Activated CD4-positive, alpha-beta T cell treated with anti-CD3 and anti-CD28 coated beads, Interleukin-10, Interleukin-2, amounts not matched to agents 100 ng/mL and 50 ng/mL, durations not matched to agents 16 hours and 8 hours (primary cell): ENCODE measurements around the gene TRPC4.

ENCODE experiments used
- DNase-seq: peaks from one replicate; pipeline ENCODE4 v3.0.0-alpha.2; 2020

The TRPC4 gene

DNA sequence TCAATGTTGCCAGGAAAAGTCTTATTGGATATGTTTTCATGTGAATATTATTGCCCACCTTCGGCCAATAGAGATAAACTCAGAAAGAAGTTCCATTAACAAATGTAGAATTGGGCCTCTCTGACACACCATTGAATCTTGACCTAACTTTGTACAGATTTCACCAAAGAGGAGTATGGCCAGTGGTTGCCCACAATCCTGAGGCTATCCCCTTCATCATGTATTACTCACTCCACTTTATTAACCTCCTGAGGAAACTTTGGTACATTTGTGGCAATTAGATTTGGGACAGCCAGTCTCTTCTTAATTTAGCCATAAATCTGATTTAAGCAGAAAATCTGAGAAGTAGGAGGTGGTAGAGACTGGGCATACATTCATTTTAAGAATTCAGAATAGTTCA is 217.7 kb downstream of the TRPC4 start:
- no peak for DNase-seq

DNA sequence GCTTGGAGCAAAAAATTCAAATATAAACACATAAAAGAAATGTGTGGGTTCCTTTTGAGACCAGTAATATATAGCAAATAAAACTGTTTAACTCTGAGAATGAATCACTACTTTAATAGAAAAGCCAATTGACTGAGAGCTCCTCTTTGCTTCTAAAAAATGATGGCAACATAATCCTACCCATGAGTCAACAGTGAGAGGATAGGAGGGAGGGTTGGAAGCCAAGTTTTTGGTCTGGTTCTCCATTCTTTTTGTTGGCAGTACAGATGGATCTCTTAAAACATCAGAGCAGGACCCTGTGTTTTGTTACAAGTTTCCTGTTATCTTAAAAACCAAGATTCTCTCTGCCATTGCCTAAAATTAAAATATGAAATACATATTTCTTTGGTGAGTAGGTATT is 221.0 kb downstream of the TRPC4 start:
- no peak for DNase-seq

DNA sequence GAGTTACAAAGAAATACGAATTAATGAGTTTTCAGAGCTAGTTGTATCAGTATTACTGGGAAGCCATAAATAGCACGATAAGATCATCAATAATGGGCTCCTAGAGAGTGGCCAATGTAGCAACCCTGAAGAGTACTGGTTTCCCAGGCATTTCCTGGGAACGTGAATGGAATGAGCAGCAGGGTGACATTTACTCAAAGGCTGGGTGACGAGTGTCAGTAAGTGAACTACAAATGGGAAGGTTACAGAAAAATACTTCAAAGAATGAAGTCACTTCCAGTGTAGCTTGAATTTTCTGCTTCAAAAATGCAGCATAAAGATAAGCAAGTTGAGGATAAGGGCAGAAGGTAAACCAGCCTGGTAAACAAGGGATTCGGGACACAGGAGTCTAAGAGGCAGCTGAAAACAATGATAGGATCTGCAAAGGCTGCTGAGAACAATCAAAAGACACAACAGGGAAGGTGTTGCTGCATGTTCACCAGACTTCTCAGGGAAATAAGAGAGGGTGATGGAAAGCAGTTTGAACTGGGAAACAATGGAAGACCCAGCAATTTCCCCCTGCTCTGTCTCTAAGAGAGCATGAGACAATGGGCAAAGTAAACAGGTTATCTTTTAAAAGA is 222.4 kb downstream of the TRPC4 start:
- no peak for DNase-seq

DNA sequence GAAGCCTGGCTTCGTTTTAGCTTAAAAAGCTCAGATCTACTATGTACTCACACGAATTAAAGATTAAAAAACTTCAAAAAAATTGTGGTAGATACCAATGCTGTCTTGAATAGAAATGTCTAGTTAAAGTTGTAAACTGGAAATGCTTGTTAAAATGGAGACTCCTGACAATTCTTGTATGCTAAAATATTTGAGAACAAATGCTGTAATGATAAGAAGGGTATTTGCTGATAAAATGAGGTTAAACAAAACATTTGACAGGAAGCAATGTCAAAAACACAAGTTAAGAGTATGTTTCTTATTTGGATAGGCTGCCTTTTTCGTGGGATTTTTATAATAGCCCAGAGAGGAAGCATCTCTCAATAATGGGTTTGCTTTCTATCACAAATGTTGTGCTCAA is 223.0 kb downstream of the TRPC4 start:
- DNase-seq: no peak

DNA sequence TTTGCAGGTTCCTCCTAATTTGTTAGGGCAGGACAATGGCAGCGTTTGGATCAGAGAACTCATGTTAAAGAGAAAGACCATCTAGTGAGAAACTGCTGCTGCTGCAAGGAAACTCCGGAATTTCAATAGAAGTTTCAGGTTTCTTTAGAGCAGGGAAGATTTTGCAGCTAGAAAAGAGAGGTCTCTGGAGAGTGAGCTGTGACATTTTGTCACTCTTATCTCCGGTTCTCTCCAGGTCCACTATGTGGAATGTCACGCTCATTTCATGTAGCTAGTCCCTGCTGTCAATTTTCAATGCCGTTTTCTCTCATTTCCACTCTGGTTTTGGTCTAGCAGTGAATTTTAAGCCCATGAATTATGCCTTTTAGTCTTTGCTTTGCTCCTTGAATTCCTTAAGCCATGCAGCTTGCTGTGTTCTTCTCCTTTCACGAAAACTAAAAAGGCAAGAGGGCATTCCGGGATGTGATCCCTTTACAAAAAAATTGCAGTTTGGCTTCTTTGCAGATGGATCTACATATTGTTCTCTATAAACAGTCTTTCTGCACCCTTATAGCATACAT is 224.3 kb downstream of the TRPC4 start:
- no peak for DNase-seq

DNA sequence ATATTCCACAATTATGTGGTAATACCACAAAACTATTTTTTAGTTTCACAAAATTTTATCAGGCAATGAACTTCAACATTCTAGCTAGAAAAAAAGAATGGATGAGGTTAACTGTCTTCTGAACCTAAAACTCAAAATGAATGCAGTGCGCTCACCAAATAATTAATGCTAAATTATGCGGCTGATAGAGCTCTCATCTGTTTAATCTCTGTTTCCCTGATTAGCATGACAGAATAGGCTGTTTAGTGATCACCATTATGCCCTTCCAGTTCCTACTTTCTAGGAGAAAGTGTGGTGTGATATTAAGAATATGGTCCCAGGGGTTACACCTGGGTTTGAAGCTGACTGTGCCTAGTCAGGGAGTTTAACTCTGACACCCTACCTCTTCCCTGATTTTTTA is 228.2 kb downstream of the TRPC4 start:
- DNase-seq: no peak

DNA sequence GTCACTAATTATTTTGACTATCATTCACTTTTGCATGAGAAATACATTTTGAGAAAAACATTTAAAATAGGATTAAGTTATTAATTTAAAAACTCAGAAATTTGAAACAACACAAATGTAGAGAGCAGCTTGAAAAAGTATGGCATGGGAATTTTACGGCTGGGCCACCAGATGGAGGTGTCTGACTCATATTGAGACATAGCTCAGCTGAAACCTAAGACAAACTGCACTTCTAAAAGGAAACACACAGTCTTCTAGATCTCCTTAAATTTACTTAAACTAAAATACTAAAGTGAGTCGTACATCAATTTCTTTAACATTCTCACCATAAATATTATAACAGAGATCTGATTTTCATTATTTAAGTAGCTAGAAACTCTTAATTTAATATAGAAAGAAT is 229.1 kb downstream of the TRPC4 start:
- DNase-seq: no peak

DNA sequence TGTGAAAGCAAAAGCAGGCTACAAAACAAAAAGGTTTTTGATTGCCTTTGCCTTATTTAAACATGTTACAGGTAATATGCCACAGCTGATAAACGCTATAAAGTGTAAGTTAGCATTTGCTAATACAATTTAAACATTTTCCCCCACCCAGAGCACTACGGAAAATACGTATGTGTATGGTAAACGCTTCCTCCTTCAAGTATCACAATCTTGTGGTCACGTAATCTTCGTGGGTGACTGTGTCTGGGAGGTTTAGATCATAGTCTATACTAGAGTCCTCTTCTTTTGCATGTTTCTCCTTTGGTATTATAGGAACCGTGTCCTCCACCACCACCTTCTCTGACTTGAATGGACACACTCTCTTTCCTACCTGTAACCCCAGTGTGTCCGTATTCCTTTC is 232.9 kb downstream of the TRPC4 start:
- DNase-seq: no peak

DNA sequence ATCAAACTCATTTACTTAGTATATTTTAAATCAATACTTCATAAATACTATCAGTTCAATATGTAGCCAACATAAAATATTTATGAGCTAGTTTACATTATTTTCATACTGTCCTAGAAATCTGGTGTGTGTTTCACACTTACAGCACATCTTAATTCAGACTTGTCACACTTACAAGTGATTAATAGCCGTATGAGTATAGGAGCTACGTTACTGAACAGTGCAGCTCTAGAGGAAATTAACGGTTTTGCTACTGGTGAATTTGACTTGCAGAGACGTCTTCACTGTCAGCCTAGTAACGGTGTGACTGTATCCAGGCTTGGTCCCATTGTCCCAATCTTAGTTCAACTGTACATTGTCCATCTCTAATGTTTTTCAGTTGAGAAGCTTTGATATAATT is 237.3 kb downstream of the TRPC4 start:
- DNase-seq: no peak

DNA sequence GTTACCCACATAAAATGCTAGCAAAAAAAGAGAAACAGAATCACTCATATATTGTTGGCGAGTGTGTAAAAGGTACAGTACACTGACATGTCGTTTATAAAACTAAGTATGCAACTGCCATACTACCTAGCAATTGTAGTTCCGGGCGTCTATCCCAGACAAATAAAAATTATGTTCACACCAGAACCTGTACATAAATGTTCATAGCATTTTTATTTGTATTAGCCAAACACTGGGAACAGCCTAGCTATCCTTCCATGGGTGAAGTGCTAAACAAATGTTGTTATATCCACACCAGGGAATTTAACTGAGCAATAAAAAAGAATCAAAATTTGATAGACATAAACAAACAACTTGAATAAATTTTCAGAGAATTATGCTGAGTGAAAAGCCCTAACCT is 242.1 kb downstream of the TRPC4 start:
- DNase-seq: no peak

DNA sequence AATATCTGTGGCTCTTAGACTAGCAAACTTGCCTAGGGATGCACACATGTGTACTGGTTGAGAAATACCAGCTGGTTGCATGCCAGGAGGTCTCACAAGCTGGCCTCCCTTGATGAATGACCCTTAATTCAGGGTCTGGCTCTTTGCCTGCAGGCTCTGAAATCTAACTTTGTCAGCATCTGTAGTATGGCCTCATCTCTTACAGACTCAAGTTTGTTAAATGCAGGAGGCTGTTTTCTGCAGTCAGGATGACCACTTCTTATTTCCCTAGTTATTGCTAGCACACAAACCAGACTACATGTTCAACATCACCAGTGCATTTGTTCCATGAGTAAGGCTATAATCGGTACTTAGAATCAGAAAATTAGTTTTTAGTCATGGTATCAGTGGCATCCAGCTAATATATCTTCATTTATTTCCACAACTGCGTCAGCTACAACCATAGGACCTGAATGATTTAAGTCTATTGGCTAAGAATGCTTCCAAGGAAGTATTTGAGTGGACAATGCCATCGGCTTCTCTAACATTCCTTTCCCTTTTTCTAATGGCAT is 247.7 kb downstream of the TRPC4 start:
- no peak for DNase-seq

DNA sequence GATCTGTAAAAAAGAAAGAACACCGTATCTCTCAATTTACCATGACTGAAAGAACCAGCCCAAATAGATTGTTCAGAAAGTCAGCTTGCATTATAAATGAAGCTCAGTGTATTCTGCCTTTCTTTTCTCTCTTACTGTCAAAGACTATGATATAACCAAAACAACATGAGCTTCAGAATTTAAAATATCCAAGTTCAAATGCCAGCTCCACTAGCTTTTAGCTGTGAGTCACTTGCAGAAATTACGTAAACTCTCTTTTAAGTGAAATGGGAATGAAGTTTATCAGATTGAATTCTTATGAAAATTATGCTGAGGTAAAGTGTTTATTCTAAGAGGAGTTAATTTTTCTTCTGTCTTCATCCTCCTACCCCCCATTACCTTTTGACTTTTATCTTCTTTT is 251.0 kb downstream of the TRPC4 start:
- DNase-seq: no peak

DNA sequence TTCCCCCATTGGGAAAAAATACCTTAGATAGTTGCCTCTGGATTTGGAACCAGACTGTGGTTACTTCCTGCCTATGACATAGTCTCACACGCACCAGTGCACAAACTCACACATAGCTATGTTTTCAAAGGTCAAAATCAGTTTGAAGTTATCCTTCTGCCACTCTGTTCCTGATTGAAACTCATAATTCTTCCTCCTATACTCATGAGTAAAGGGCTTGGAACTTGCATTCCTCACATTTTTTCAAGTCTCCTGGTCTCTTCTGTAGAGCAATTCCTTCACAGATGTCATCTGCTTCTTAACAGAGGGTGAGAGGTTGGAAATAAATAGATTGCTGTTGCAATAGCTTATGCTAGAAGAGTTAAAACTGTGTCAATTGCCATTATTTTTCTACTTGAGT is 252.4 kb downstream of the TRPC4 start:
- no peak for DNase-seq

DNA sequence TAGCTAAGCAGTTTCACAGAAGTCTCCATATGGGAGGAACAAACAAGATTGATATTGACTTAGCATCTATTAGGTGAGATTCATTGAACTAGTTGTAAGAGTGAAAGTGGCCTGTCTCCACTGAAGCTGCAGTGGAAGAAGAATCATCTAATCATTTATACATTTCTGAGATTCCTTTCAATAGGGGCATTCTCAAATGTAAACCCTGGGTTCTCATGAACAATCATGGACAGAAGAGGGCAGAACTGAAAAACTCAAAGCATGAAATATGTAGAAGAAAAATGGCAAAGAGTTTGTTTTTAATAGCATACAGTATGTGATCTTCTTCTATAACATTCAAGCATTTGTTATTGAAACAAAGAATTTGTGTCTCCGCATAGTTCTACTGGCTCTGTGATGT is 253.4 kb downstream of the TRPC4 start:
- no peak for DNase-seq

DNA sequence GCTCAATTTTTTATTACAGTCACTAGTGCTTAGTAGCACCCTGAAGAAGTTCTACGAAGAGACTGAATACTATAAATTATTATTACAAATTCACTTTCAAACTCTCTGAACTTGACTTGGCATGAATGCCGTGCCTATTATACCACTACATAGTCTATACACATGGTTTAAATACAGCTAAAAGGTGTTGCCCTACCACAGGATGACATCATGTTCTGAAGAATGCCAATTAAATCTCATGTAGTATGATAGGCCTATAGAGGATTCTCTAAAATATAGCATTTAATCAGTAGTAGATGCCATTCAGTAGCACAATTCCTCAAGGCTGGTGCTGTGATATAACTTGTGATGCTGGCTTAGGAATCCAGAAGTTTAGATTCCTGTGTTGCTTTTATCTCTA is 254.3 kb downstream of the TRPC4 start:
- DNase-seq: no peak

DNA sequence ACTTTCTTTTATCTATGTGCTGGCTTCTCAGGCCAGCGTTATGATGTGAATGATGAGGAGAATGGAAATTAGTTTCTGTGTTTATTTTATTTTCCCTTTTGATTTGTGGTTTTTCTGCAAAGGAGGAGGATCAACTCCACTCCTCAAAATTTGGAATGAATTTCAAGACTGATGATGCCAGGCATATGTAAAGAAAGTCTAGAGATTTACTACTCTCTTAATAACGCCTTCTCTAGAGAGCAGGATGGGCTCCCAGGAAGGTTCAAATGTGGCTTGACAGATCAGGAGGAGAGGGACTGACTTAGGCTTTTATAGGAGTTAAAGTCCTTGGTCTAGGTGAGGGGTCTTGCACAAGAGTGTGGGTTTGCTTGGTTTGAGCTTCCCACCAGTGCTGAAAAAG is 255.9 kb downstream of the TRPC4 start:
- no peak for DNase-seq

DNA sequence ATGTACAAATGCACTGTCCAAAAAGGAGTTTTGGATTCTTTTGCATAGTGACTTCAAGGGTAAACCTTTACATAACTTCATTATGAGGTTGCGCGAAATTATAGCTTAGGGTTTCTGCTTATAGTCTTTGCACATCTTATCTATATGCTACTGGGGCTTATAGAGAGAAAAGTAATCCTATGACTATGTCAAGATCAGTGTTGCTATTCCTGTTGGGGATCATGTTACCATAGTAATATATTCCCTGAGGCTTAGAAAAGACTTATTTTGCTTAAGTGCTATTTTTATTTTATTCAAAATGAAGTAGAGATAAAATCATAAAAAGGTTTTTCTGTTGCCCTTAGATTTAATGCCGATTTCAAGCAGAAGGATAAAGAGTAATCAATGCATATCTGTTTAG is 256.3 kb downstream of the TRPC4 start:
- DNase-seq: no peak

DNA sequence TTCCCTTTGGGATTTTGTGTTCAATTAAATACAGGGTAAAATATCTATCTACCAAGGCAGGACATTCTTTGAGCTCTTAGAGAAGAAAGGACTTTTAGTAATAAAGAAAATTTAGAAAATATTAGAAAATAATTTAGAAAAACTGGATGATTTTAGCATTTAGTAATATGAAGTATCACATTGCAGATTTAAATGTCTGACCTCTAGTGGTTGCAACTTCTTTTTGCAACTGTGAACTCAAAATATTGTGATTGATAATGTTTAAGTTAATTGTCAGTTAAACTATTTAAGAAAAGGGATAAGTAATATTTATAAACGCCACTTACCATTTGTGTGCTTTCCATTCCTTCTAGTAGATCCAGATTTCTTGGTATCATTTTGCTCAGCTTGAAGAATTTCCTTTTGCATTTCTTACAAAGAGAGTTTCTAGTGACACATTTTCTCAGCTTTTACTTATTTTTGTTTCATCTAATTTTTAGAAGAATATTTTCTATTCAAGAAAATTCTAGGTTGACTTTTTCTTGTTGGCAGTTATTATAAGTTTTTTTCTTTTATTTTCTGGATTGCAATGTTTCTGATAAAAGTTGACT is 260.7 kb downstream of the TRPC4 start:
- DNase-seq: no peak

DNA sequence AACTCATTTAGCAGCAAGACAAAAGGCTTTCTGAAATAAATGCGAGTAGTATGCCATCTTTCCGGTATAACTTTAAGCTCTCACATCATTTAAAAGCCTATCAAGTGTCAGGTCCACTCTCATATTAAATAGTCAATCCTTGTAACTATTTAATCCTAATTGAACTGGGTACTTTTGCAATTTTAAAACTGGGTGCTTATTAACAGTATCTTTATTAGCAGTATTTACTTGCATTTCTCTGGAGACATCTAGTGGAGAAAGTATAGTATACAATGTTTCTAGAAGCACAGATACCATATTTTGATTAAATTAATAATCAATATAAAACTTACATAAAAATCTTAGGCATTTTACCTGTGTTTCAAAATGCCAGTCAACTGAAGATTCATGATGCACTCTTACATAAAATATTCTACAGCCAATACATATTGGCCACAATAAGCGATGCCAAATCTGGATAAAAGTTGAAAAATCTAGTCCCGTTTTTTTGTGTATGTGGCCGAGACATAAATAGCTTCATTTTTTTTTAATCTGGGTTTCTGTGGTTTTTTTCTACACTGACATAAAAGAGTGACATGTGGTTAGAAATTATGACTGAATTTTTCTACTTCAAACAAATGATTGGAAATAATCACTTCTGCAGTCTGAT is 266.7 kb downstream of the TRPC4 start:
- DNase-seq: no peak

DNA sequence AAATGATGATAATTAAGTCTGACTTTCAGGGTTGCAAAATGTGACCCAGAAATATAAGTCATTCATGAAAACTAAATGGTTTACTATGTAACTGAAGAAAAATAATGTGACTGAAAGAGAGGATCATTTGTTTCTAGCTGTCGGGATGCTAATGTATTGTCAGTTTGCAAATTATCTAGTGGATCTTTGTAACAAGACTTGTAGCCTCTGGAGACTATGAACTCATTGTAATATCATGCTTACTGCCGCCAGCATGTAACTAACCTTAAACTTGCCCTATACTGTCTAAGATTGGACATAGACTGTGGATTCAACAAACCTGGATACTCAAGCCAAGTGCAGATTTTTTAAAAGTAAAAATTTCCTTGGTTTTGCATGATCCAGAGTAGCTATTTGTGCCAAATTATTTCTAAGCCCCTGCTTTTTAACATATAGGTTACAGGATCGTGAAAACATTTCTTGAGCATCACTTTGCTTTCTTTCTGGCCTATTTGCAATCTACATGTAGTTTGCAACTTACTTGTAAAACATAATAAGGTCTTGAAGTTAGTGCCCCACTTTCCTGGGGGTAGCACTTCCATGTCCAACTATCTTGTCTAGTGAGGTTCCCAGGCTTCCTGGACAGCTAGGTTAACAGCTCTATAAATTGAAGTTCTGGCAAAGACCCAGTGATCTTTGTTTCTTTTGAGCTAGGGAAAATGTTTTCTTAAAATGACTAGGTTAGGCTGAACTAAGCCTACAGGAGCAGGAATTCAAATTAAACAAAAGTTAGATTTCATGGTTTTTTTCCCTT is 267.7 kb downstream of the TRPC4 start:
- DNase-seq: no peak

DNA sequence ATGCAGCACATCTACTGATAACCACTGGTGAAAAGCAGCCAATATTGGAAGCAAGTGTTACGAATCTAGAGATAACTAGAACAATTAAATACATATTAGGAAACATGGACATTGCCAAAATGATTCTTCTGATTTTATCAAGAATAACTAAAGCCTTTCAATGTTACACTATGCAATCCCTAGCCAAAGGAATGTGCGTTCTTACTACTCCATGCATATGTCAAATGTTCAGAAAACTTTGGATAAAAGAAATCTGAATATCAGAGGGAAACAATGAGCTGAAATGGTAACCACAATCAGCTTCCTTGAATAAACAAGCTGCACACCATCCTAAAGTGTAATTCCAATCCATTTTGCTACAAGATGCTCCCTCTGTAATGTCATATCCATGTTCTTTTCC is 270.1 kb downstream of the TRPC4 start:
- no peak for DNase-seq

DNA sequence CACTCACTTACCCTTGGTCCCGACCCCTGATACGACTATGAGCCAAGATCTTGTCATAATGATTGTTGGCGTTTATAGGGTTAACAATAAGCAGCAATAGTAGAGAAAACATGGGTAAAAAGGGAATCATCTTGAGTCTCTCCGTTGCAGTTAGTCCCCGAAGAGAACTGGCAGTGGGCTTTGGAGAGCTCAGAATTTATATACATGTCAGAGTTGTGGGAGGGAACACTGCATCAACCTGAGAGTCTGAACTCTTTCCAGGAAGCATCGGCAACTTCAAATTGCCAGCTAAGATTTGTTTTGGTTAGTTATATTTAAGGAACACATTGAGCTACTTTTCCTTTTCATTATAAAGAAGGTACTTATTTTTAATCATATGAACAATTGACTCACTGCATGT is 271.0 kb downstream of the TRPC4 start, which contains the start of gene POSTN:
POSTN (minus strand) TSS at position 172 of the 400 bp plus-strand sequence; CDS start at position 130, 42 bp downstream.
- no peak for DNase-seq

DNA sequence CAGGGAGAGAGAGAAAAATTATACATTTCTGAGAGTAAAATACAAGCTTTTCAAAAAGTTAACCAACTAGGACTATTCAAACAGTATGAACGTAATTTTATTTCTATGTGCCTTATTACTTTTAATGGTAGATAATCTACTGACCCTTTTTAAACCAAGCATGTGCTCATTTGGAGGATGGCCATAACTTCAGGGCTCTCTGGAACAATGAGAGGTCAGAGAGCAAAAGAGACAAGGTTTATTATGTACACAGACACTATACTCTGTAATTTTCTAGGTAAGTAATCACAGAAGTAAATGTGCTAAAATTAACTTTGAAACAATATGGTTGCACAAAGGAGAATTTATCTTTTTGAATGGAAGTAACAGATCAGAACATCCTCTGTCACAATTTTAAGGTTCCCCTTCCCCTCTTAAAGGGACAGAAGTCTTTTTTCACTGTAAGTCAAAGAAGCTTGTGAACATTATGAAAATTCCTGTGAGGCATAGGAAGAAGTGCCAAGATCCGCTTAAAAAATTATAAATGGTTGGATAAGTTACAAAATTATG is 272.0 kb downstream of the TRPC4 start:
- no peak for DNase-seq
